Stimulated activated CD4-positive, alpha-beta T cell treated with anti-CD3 and anti-CD28 coated beads, Interleukin-12 subunit alpha, Interleukin-12 subunit beta, amount 100 ng/mL, for 24 hours (primary cell): ENCODE data around the gene MS4A6A.

ENCODE experiments used
- DNase-seq, 2 experiments: peaks; one replicate each; pipeline ENCODE4 v3.0.0-alpha.2; 2020; ENCODE audit warnings: low read depth in 2 of 2

MS4A6A gene

GRCh38 chr11:60128376-60128775, 54.5 kb downstream of the MS4A6A start:
- no peak for DNase-seq

DNA sequence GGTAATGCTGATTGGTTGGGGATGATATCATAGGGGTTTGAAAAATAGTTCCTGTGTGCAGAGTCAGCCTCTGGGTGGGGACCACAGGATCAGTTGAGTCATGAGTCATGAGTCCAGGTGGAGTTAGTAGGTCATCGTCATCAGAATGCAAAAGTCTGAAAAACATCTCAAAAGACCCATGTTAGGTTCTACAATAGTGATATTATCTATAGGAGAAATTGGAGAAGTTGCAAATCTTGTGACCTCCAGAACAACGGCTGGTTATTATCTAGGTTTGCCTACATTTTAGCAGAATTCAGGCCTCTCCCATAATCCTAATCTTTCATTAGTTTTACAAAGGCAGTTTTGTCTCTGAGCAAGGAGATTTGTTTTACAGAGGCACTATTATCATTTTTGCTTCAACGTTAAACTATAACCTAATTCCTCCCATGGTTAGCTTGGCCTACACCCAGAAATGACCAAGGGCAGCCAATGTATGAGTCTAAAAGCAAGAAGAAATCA, 55.5 kb downstream of the MS4A6A start:
- no peak for DNase-seq

DNA sequence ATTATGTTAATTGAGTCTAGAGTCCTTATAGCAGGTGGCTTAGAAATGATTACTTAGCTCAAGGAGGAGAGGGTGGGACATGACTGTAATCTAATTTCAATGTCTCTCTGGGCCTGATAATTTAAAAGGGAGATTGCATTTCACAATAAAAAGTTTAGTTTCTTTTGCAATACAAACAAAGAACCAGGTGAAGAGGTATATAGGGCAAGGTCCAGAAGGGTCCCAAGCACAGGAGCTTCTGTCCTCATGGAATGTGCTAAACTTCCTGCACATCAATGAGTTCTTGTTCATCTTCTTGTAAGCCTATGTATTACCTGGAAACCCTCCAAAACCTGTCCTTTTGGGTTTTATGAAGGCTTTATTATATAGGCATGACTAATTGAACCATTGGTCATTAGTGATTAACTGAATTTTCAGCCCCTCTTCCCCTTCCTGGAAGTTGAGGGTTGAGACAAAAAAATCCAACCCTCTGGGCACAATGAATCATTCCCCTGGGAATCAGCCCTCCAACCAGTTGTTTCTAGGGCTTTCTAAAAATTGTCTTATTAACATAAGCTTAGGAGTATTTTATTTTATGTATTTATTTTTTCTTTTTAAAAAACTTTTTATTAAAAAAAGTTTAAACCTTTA, 56.8 kb downstream of the MS4A6A start:
- no peak for DNase-seq

GRCh38 chr11:60124802-60125432, 58.0 kb downstream of the MS4A6A start:
- DNase-seq: no peak
